HG03469 (cell line): ENCODE data around the gene EVL.

Experiments
- ATAC-seq: cut with Tn5 transposase; IDR thresholded peaks from one replicate; pipeline ENCODE4 v1.9.1; 2021; ENCODE audit warnings: mild to moderate bottlenecking, moderate library complexity, moderate number of reproducible peaks; ENCODE audit not compliant: unreplicated experiment

Gene EVL

DNA sequence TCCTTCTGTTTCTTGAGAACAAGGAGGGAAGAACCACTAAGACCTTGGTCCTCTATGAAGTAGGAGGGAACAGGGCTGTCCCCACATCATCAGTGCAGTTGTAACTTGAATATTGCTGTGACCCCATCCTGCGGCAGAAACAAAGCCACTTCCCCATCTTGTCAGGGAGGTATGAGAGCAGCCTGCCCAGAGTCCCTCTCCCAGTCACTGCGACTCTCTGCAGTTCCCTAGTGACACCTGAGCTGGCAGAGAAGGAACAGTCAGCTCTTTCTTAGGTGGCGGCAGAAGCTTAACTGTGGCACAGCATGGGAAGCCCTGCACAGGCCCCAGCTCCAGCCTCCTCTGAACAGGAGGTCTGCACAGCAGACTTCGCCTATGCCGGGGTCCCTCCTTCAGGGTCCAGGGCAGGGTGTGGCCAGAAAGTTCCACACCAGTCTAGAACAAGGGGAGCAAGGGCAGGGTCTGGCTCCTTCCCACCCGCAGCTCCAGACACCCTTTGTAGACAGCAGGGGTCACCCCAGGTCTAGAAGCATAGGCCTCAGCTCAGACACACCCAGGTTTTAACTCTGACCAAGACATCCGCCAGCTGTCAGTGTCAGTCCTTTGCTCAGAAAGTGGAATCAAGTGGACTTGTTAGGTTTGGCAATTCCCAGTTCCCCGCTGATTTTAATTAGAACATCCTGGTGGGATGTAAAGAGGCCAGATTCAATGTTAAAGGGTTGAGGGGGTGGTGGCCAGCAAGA lies 57.4 kb downstream of the EVL start:
- no peak for ATAC-seq

DNA sequence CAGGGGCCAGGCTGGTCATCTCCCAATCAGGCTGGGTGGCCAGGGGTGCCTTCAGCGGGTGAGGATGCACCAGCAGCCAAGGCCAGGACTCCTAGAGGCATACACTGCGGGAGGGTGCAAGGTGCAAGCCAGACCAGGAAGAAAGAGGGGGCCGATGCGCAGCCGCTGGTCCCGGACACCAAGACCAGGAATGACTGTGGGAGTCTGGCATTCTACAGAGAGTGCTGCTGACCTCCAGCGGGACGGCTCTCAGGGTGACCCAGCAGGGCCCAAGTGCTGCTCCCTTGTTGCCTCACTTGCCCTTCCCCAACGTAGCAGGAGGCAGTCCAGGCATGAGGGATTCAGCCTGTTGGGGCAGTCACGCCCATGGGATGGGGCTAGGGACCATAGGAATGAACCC lies 58.4 kb downstream of the EVL start:
- ATAC-seq: no peak

DNA sequence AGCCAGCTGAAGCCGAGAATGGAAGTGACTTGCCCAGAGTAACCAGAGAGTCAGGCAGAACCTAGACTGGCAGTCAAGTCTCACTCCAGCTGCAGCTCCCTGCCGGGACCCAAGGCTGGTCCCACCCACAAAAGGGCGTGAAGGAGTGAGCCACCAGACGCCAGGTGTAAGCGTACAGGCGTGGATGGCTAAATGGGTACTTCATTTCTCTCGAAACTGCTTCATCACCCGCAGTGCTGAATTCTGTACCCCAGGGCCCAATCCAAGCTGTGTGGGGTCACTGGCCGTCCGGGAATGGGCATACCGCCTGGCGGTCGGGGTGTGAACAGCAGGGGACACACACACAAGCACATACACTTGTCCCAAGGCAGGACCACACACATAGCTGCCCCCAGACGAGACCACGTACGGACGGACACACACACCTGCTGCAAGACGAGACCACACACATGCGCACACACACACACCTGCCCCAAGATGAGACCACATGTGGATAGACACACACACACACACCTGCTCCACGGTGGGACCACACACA lies 59.4 kb downstream of the EVL start:
- no peak for ATAC-seq

GRCh38 chr14:100126401-100126800 lies 61.2 kb downstream of the EVL start:
- ATAC-seq: no peak

DNA sequence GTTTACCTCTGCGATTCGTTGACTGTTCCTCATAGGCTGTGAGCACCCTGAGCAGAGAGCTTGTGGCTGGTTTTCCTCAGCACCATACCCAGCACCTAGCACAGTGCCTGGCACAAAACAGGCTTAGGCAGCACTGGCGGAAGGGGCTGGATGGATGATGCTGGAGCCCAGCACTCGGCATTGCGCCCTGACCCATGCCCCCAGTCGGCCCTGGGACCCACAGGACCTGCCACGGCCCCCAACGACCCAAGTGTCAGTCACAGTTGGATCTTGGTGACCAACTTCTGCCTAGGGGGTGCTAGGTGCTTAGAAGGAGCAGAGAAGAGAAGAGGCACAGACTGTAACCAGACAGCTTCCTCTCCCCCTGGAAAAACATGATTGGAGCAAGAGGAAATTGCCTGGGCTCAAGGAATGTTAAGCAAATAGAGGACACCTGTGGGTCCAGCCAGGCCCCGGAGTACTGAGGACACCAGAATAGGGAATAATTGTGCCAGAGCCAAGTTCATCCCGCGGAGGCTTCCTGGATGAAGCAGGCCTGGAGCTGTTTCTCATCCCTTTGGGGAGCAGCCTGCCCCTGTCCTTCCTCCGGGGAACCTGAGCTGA lies 62.7 kb downstream of the EVL start:
- ATAC-seq: no peak

DNA sequence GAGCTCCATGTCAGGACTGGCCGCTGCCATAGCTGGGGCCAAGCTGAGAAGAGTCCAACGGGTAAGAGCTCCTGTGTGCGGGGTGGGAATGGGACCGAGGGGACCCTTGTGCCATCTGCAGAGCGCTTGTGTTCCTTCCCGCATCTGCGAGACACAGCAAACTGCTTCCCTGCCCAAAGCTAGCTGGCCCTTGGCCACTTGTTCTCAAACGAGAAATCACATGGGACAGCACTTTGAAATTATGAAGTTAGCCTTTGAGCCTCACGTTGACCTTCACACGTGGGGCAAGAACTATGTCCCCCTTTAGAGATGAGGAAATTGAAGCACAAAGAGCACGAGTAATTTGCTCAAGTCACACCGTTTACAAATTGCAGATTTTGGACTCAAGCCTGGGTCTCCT lies 63.5 kb downstream of the EVL start:
- no peak for ATAC-seq

DNA sequence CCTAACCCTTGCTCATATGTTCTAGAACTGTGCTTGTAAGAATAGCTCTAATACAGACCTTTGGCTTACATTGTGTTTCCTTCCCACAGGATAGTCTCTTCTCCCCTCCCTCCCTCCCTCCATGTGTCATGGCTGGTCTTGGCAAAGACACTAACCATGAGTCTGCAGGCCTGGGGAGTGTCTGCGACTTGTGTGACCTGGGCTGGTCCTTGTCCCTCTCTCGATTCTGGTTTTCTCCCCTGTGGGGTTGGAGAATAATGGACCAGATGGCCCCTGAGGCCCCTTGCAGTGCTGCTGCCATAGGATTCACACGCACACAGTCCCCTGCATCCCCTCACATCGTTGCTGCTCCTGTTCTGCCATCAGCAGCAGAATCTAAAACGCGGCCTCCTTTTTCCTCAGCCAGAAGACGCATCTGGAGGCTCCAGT lies 64.0 kb downstream of the EVL start:
- no peak for ATAC-seq

- ATAC-seq: no peak
Observed at GRCh38 chr14:100130521-100130920, 65.3 kb downstream of the EVL start.

GRCh38 chr14:100131181-100131580 lies 66.0 kb downstream of the EVL start:
- ATAC-seq: no peak

- no peak for ATAC-seq
Observed at GRCh38 chr14:100132161-100132902, 67.1 kb downstream of the EVL start.

DNA sequence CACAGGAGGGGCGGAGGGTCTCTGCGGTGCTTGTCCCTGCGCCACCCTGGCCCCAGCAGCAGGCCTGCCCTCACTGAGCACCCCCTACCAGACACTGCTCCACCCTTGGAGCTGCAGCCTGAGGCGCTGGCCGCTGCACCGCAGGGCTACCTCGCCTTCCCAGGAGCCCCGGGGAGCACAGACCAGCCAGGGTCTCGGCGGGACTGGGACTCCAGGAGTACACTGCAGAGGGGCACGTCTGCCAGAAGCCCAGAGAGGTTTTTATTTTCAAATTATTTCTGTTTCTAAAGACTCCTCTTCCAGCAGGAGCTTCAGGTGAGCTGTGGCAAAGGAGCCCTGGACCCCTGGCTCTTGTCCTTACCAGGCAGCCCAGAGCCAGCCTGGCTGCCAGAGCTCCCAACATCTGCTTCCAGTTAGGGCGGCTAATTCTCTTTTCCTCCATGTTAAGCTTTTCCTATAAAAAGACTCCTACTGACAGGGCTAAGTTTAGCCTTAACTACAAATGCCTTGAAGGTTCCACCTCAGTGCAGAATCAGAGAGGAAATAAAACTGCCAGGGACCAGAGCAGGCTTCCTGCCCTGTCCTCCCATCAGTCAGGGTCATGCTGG lies 67.8 kb downstream of the EVL start:
- ATAC-seq: no peak

DNA sequence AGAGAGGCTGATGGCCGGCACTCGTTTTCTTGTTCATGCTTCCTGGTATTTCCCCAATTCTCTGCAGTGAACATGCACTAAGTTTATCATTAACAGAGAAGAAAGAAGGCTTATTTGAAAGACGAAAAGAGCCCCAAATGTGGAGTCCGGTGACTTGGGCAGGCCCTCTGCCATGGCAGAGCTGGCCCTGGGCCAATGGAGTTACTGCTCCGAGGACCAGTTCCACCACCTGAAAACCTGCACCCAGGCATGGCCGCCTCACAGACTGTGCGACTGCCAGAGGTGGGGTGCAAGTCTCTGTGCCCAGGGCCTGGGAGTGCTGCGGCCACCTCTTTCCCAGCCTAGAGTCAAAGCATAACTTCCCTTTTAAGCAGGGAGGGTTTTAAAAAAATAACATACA lies 69.4 kb downstream of the EVL start:
- ATAC-seq: no peak

DNA sequence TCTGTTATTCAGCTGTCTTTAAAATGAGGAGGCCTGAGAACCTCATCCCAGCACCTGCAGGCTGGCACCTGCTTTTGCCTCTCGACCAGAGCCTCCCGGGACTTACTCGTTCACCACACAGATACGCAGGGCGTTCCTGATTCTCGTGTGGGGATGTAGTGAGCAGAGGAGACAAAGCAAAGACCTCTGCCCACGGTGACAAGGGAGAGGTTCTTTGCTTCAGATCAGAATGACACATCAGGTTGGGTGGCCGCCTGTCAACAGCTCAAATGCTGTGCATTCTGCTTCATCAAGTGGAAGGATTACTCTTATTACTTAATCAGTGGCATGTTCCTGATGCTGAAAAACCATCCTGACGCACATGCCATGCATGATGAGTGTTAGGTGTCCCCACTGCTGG lies 69.9 kb downstream of the EVL start:
- no peak for ATAC-seq

DNA sequence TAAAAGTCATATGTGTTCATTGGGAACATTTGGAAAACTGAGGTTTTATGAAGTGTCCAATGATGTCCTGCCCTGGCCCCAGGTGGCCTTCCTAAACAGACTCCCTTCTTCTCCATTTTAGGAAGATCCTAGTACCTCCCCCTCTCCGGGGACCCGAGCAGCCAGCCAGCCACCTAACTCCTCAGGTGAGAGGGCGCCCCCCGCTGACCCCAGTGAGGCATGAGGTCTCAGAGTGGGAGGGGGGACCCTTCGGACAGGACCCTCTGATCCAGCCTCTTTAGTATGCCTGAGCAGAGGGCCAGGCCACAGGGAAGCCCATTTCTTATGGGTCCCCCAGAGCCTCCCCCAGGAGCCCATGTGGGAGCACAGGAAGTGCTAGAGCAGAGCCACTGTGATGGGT lies 70.6 kb downstream of the EVL start:
- ATAC-seq: no peak

GRCh38 chr14:100137173-100137572 lies 72.0 kb downstream of the EVL start:
- ATAC-seq: no peak

DNA sequence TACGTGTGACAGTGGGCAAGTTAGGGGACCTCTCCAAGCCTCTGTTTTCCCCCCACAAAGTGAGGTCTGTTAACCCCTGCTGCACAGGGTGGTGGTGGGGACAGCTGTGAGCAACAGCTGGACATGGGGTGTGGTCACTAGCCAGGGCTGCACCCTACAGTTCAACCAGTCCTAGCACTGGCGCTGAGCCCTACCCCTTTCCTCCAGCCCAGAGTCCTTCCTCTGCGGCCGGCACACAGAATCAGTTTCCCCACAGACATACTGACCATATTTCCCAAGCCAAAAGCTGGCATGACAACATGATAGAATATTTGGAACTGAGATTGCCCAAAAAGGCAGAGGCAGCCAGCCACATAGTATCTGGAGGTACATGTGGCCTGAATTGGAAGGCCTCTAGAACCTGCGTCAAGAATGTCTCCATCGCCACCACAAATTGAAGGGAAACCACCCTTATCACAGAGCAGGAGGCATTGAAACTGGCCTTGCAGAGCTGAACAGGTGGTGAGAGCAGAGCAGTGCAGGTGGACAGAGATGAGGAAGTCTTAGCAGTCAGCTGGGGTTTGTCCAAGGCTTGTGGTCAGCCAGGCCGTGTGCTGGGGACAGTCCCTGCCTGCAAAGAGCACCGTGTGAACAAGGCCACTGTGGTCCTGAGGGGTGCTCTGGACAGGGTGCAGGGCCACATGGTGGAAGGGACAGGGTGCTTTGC lies 73.0 kb downstream of the EVL start:
- no peak for ATAC-seq

DNA sequence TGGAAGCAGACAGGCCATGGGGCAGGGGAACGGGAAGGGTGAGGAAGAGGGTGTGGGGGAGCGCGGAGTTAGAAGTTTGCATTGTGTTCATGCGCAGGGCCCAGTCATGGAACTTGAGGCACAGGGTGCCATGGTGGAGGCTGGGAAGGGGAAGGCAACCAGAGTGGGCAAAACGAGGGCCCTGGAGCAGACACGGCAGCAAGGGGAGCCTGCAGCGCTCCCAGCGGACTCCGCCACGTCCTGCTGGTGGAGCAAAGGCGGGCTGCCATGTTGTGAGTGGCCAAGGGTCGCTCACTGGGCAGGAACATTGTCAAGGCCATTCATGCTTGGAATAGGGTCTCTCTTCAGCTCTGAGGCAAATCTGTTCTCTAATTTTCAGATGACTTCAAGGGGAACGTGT lies 73.7 kb downstream of the EVL start:
- ATAC-seq: no peak

DNA sequence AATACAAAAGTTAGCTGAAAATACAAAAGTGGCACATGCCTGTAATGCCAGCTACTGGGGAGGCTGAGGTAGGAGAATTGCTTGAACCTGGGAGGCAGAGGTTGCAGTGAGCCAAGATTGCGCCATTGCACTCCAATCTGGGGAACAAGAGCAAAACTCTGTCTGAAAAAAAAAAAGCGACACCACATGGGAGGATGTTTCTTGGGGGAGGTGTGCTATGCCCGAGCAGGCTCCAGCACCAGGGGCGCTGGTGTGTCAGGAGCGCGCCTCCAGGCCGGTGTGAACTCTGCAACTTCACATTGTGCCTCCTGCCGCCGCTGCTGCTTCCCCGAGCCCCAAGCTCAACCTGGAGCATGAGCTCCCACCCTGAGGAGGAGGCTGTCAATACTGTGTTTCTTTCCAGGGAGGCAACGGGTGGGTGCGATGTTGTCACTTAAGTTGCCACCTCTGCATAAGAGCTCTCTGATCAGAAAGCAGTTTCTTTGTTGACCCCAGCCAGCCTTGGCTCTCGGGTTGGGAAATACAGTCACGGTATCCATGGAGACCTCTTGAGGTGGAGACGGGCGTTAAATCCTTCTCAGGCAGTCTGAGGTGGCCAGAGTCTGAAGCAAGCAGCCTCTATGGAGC lies 75.3 kb downstream of the EVL start:
- no peak for ATAC-seq

DNA sequence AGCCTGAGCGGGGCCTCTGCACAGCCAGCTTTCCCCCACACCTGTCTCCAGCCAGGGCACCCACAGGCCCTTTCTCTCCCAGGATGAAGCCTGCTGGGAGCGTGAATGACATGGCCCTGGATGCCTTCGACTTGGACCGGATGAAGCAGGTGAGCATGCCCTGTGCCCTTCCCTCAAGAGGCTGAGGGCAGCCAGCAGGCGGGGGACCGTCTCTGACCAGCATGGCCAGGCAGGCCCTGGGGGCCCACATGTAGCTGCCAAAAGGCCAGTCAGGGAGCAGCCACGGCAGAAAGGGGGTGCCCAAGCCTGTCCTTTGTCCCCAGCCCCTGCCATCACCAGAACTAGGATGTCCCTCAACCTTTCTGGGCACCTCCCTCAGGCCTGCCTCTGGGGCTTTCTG lies 75.9 kb downstream of the EVL start:
- no peak for ATAC-seq
